ENCODE measurements around the gene SRGAP2B.
"Not testable (repeated sequence)": the region's sequence is repeated elsewhere in the genome, so short reads cannot be mapped to it uniquely, and the experiment has no call there.

Gene SRGAP2B

DNA sequence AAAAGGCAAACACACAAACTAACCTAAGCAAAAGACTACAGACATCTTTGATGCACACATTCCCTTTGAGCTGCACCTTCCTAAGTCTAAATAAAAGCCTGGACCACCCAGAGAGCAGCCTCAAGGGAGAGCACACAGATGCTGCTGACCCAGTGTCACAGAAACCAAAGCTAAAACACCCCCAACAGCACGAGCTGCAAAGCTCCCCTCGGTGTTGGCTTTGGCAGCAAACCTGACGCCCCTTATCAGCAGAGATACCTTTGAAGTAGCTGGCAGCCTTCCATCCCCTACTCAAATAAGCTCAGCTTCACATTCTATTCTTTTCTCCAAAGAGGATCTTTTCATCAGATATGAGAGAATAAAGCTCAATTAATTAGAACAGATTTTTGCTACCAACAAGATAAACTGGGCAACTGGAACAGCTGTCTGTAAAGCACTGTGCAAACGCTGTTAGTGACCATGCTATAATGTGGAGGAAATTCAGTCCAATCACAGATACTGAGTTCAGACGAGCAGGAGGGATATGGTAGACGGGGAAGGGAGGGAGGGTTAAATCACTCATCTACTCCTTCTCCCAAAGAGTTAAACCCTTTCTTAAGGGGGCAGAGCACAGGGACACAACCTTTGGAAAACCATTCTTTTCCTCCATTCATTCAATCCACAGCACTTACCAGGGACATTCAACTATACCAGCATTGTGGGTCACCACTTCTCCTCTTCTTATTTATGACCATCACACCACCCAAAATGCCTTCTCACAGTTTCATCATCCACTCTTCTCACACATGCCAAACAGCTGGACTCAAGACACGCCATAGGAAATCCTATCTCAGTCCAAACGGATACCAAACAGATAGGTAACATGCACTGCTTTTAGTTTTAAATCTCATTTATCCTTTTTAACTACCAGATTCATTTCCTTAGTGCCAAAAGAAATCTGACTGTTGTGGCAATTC, 148.3 kb downstream of the SRGAP2B start:
- DNase-seq (ENCODE audit: low read depth) = not testable (repeated sequence)

DNA sequence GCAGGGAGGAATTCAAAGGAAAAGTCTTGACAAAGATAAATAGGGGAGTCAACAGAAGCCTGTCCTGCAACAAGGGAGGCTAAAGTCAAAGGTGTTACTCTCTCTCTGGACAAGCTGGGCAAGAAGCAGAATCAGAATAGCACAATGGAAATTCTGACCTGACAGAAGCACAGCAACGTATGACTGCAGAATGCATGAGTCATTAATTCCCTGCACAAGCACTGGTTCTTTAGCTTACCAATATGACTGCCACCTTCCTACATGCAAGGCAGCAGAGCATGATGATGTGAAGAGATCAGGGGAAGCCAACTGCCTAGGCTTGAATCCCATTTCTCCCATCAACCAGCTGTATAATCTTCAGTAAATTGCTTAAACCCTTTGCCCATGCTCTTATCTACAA, 153.4 kb downstream of the SRGAP2B start:
- DNase-seq (ENCODE audit: low read depth) = not testable (repeated sequence)

DNA sequence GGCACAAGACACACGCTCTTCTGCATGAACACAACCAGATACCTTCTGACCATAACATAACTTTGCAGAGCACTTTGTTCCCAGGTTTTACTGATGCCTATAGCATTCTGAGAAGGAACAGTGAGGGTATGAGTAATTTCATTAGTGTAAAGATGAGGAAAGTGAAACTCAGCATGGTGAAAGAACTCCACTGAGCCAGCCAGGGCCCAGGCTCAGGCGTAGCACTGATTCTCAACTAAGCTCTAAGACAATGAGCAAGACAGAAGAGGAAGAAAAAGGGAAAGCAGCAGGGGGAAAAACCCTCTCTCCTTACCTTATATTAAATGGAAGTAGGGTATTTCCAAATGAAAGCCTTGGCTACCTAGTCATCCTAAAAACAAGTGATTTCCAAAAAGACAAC, 155.1 kb downstream of the SRGAP2B start:
- DNase-seq (ENCODE audit: low read depth) = not testable (repeated sequence)

DNA sequence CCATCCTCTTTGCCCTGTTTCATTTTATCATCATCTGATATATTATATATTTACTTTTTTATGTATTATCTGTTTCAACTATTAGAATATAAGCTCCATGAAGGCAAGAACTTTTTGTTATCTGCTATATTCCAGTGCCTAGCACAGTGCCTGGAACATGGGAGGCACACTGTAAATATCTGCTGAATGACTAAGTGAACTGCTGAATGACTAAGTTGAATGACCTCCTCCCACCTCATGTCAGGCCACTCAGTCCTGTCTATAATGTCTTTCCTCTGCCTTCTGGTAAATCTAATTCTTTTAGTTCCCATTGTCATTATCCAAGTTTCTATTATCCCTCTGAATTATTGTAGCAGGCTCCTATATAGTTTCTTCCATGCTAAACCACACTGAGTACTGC, 156.5 kb downstream of the SRGAP2B start:
- DNase-seq (ENCODE audit: low read depth) = not testable (repeated sequence)

DNA sequence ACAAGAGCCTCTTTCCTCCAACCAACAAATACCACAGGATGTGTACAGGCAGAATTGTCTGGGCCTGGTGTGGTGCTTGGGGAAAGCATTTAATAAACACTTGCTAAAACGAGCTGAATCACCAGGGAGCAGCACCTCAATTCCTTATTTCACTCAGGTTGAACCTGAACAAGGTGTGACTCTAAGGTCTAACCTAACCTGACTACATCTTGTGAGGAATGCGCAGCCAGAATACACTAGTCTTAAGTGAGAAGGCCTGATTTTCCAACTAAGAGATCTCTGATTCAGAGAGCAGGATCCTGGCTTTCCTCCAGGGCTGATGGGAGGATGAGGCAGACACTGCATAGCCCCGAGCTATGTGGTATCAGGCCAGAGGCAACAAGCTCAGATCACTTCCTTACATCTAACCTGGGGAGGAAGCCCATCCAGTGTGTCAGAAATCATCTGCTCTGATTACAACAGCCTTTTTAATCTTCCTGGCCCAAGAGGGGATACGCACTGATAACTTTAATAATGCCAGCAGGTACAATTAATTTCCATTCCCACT, 158.9 kb downstream of the SRGAP2B start:
- not testable (repeated sequence) for DNase-seq (ENCODE audit: low read depth)

DNA sequence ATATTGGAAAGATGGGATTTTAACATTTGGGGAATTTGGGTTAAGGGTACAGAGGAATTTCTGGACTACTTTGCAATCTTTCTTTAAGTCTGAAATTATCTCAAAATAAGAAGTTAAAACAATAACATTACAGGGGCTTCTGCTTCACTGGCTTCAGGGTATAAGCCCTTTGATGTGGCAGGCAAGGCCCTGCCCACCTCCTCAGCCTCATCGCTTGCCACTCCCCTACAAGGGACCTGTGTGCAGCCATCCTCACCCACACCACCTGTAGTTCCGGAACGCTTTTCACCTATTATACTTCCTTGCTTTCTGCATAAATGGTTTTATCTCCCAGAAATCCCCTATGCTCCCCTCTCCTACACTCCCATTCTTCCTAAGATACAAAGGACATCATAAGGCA, 159.8 kb downstream of the SRGAP2B start:
- not testable (repeated sequence) for DNase-seq (ENCODE audit: low read depth)

DNA sequence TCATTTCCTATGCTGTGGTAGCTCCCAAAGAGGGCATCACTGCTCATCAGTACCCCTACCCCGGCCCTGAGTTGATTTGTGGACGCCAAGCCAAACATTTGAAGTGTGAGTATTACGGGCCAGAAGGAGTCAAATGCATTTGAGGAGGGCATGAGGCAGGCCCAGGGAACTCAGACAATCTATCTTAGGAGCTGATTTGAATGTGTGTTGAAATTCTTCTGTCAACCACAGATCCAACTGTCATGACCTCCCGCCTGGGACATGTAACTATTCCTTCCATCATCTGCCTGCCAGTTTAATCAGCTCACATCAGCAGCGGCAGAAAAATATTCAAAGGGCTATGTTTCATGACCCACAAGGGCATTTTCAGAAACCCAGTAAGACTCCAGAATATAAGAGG, 162.1 kb downstream of the SRGAP2B start:
- DNase-seq (ENCODE audit: low read depth) = not testable (repeated sequence)

DNA sequence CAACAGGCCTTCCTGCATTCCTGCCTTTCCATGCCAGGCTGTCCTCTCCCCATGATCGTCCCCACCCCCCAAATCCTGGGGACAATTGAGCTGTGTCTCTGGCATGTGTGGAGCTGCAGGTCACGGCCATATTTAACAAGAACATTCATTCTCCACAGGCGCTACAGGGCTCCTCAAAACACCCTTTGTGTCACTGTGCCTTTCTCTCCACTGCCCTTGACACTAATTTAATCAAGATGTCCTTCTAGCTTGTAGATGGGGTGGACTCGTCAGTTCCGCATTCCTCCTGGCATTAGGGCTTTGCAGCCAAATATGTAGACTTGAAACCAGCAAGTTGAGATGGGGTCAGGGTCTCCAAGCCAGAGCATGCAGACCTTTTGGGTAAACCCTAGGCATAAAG, 163.0 kb downstream of the SRGAP2B start:
- DNase-seq (ENCODE audit: low read depth) = not testable (repeated sequence)

DNA sequence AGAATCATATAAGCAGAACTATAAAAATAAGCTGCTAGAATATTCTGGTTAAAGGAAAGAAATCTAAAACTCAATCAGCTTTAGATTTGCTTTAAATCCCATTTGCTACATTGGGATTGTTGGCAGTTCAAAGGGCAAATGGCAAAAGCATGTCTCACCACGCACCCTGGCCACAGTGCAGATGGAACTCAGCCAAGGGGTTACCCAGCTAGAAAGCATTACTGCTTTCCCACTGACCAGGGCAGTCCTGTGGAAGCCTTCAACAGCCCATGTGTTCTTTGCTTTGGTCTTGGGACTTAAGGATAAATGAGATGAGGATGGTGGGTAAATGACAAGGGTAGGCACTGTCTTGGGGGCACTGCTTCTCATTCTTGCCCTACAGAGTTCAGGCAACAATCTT, 163.6 kb downstream of the SRGAP2B start:
- not testable (repeated sequence) for DNase-seq (ENCODE audit: low read depth)

DNA sequence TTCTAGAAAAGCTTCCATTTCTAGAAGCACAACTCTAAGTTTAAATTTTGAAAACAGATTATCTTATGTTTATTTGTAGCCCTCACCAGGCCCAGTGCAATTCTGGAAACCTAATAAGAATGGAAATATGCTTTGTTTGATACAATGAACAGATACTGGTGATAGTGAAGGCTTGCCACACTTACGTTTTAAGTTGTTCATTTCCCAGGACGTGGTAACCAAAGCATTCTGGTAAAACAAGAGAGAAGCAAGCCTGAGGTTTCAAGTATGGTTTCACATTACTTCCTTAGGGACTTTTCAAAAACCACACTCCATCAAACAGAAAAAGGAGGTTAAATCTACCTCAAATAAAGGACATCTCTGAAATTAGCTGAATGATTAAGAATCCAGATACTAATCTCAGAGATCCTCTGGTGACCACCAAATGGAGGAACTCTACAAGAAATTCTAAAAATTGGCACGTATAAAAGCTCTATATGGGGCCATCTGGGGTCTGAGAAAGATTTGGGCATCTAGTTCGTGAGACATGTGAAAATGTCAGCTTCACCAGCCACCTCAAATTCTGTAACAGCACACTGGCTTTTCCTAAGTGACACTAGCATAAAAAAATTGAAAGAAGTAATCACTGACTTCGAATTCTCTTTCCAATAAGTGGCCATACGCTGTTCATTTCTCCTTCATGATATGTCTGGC, 164.9 kb downstream of the SRGAP2B start:
- not testable (repeated sequence) for DNase-seq (ENCODE audit: low read depth)

DNA sequence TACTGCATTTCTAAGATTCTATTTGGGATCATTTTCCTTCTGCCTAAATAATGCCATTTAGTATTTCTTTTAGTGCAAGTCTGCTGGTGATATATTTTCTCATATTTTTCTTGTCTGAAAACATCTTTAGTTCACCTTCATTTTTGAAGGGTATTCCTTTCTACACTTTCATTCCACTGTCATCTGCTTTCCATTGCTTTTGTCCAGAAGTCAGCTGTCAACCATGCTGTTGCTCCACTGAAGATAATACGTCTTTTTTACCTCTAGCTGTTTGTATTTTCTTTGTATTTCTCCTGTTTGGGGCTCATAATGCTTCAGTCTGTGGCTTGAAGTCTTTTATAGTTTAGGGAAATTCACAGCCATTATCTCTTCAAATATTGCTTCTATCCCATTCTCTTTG, 167.8 kb downstream of the SRGAP2B start:
- not testable (repeated sequence) for DNase-seq (ENCODE audit: low read depth)

DNA sequence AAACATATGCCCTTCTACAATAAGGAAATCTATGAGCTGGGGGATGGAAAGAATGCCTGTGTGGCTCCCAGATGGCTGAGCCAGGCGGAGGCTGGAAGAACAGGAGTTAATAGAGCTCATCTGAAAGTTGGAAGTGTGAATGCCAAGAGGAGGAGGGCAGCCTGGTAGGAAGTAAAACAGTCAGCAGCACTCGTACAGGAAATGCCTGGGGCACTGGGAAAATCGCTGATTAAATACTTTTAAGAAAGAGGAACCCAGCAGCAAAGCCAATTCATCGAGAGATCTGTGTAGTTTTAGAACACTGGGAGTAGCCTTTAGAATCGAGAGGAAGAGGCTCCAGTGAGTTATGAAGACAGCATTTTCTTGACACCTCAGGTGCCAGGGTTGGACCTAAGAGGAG, 171.5 kb downstream of the SRGAP2B start:
- DNase-seq (ENCODE audit: low read depth) = not testable (repeated sequence)

DNA sequence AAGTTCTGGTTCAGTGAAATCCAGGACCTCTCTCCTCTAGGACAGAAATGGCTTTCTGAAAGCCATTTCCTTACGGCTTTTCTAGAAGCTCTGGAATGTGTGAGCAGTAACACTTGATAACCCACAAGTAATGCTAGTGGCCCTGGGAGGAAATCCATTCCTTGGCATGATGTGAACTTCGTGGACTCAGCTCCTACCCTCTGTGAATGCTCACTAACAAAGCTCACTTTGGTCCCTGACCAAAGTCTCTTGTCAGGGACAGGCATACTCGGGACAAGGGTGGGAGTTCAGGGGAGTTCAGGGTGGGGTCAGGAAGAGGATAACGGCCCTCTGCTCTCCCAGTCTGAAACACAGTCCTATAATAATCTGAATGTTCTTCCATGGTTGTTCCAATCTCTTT, 172.3 kb downstream of the SRGAP2B start:
- DNase-seq (ENCODE audit: low read depth) = not testable (repeated sequence)

DNA sequence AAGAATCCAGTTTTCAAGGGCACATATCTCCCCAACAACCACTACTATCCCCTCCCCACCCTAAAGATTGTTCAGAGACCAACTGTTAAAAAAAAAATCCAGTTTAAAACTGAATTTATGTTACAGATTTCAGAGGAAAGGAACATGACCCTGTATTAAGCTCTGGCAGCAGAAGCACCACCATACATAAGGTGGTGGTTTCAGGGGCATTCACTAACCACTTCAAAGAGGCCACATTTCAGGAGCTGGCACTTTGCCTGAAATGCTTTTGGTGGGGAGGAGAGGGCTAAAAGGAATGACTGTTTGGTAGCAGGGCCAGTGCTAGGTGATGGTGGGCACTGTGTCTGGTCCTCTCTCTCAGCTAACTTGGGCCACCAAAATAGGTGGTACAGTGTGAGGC, 176.0 kb downstream of the SRGAP2B start:
- DNase-seq (ENCODE audit: low read depth) = not testable (repeated sequence)

DNA sequence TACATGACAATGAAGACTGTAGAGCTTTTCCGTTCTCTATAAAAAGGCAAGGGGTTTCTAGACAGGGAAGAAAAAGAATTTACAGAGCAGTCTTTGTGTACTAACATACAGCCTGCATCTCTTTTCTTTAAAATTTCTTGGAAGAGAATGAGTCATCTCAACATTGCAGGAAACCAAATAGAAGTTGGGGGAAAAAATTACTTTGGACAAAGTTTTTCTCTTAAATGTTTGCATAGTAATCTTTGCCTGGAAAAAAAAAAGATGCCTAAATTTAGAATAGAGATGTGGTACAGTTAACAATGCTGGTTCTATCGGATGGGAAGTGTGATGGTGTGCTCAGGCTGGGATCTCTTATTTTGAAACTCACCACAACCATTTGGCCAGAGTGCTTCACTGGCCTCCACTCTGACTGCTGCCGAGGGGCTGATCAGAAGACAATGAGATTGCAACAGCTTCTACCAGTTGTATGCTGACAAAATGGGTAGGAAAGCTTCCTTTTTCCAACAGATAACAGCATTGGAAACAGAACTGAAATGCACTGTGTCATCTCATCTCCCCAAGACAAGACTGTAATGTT, 177.0 kb downstream of the SRGAP2B start:
- DNase-seq (ENCODE audit: low read depth) = not testable (repeated sequence)

DNA sequence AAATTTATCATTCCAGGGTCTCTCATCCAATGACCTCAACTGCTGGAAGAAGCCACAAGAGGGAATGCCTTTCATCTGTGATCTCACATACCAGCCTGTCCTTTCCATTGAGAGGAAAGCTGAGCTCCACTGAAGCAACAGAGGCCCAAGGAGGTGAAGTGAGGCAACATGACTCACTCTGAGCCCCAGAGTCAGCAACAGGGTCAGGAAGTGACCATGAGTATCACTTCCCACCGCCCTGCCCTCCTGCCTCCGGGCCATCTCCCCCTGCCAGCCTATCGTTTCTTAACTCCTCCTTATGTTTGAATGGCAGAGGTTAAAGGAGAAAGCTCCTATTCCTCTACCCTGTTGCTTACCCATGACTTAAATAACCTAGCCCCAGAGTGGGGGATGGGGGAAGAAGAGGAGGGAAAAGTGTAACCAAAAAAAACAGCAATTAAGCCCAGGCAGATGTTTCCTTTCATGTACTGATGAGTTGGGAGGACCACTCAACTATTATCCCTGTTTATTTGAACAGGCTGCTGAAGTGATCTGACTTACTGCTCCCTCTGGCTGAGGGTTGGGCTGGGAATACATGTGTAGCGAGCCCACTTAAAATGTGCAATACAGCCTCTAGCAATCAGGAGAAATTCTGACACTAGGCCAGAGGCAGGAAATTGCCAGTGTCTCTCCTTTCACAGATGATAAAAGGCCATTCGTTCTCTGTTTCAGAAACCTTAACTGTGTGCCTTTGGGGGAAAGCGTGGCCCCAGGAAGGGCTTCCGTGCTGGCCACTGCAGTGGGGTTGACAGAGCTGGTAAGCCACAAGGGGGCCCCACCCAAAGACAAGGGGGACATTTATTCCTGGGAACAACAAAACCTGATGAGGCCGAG, 177.7 kb downstream of the SRGAP2B start:
- not testable (repeated sequence) for DNase-seq (ENCODE audit: low read depth)

DNA sequence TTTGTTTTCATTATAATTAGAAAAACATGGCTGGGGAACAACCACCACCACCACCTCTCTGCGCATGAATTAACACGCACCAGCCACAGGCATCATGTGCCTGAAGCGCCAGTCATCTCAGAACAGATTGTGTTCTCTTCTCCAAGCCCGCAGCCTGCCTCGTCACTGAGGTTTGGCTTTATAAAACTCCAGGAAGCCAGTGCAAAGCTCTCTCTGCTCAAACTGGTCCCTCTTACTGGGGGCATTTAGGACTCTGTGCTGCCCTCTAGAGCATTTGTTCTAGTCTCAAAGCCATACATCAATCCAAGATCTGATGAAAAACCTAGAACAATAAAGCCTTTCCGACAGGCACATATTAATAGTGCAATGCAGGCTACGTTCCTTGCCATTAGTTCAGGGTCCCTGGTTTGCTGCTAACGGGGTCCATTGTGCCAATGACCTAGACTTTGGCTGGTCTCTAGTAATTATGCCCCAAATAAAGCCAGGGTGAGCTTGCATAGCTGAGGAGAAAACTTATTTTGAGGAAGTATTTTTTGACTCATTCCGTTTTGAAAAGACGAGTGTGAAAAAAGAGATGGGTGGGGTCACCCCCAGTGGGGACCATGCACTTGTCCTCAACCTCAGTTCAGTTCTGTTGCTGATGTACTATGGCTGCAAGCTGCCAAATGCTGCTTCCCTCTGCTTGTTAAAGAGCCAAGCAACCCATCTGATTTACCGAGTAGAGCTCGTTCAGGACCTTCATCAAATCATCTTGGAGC, 181.0 kb downstream of the SRGAP2B start:
- not testable (repeated sequence) for DNase-seq (ENCODE audit: low read depth)

DNA sequence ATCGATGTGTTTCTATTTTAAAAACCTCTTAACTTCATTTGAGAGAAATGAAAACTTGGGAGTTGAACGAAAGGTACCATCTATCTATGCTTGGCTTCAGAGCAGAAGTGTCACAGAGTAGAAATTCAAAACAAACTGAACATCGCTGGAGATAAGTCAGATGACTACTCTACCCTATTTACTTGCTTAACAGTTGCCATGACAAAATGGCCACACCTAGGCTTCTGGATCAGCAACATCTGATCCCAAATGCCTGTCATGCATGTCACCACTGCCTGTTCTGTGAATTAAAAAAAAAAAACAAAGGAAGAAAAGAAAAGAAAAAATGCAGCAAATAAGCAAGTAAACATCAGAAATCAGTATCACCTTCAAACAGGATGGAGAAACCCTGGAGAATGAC, 181.7 kb downstream of the SRGAP2B start:
- not testable (repeated sequence) for DNase-seq (ENCODE audit: low read depth)

DNA sequence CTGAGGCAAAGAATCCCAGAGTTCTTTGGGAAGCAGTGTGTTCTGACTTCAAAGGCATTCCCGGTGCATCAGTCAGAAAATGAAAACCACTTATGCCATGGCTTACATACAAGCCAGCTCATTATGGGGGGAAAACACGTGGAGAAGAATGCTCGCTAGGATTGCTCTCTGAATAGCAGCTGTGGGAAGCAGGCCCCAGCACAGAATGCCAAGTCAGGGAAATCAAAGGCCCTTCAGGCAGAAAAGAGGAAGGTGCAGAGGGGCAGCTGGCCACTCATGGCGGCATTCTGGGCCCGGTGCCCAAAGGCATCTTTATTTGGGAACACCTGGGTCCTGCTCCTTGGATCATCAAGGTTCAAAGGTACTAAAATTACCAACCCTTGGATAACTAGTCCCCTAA, 184.4 kb downstream of the SRGAP2B start:
- DNase-seq (ENCODE audit: low read depth) = not testable (repeated sequence)

DNA sequence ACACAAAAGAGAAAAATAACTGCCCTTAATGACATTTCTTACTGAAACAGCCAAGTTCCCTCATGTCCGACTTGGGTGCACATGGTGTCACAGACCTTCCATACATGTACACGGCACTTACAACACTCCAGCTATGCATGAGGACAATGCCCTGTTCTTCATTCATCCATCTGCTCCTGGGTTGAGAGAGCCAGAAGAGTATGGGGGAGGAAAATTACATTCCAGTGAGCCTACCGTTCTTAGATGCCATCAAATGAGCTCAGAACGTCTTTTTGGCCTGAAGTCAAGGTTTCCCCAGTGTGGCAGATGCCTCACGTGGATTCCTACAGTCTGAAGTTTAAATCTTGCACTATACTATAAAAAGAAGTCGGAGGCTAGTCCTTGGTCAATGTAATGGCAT, 194.3 kb downstream of the SRGAP2B start:
- not testable (repeated sequence) for DNase-seq (ENCODE audit: low read depth)
